Measurements from ENCODE around the gene REC8. TPM values are rescaled to one million over a fixed set of nuclear protein-coding genes. Genes with fewer than 3 reads are reported as not detected.

REC8 gene
- total and polyA plus RNA-seq, 11 donors = 0.32 to 25.3 (median 4.4) TPM

GRCh38 chr14:24206260-24207103 lies 34.6 kb downstream of the REC8 start:
- no peak for ATAC-seq
- Histone ChIP-seq H3K36me3 (peaks cover 0 to 86% (median 62%) of the 10 kb centered on the region in 9 donors), H3K27ac (no peak overlapping the region), H3K9me3 (peaks cover 0 to 2% (median 0%) of the 10 kb centered on the region in 12 donors), H3K4me1 (peaks cover 0 to 4% (median 0%) of the 10 kb centered on the region in 12 donors), H3K27me3 (no peaks in the 10 kb centered on the region), H3K4me3 (no peak overlapping the region)
- intact Hi-C loops (cut with DNase I) = no loop called here
- no peak for DNase-seq
- TF ChIP-seq POLR2A (IDR thresholded peaks at IDR 0.05) = no peak
- TF ChIP-seq CTCF (IDR thresholded peaks at IDR 0.05) = no peak
- 96 to 99% (median 97%) methylated on average over 11 of the region's 11 CpGs for WGBS, 4 donors

GRCh38 chr14:24207104-24207551 lies 35.2 kb downstream of the REC8 start:
- WGBS, 4 donors = 91 to 99% (median 97%) methylated on average over 5 of the region's 5 CpGs
- no peak for ATAC-seq
- Histone ChIP-seq H3K36me3 (peaks cover 0 to 83% (median 62%) of the 10 kb centered on the region in 9 donors), H3K27me3 (no peaks in the 10 kb centered on the region), H3K4me1 (peaks cover 0 to 8% (median 0%) of the 10 kb centered on the region in 12 donors), H3K27ac (no peak overlapping the region), H3K4me3 (no peak overlapping the region), H3K9me3 (no peaks in the 10 kb centered on the region)
- intact Hi-C loops (cut with DNase I) = no loop called here
- no peak for DNase-seq
- no peak for TF ChIP-seq CTCF (IDR thresholded peaks at IDR 0.05)
- no peak for TF ChIP-seq POLR2A (IDR thresholded peaks at IDR 0.05)

- 96 to 100% (median 99%) methylated on average over 2 of the region's 2 CpGs for WGBS, 4 donors
- peaks cover 0 to 13% (median 2%) of the 10 kb centered on the region in 12 donors for H3K4me1 ChIP-seq
- no peak overlapping the region for H3K27ac ChIP-seq
- H3K36me3 ChIP-seq = peaks cover 0 to 80% (median 62%) of the 10 kb centered on the region in 9 donors
- ATAC-seq (no peak), DNase-seq (no peak)
- H3K4me3 ChIP-seq = no peak overlapping the region
- no peaks in the 10 kb centered on the region for H3K9me3 ChIP-seq
- no peaks in the 10 kb centered on the region for H3K27me3 ChIP-seq
- TF ChIP-seq POLR2A (IDR thresholded peaks at IDR 0.05) (no peak), CTCF (IDR thresholded peaks at IDR 0.05) (no peak)
- intact Hi-C loops (cut with DNase I) = no loop called here
Observed at GRCh38 chr14:24207625-24208024, 35.7 kb downstream of the REC8 start.

GRCh38 chr14:24211311-24211710 lies 39.4 kb downstream of the REC8 start:
- H3K27ac ChIP-seq = no peak overlapping the region
- TF ChIP-seq POLR2A (IDR thresholded peaks at IDR 0.05) = no peak
- TF ChIP-seq CTCF (IDR thresholded peaks at IDR 0.05) = no peak
- intact Hi-C loops (cut with DNase I) = no loop called here
- peaks cover 3 to 38% (median 20%) of the 10 kb centered on the region in 12 donors for H3K4me1 ChIP-seq
- H3K27me3 ChIP-seq = no peaks in the 10 kb centered on the region
- ATAC-seq = no peak
- H3K4me3 ChIP-seq = no peak overlapping the region
- no peaks in the 10 kb centered on the region for H3K9me3 ChIP-seq
- H3K36me3 ChIP-seq = peaks cover 0 to 59% (median 48%) of the 10 kb centered on the region in 9 donors
- WGBS, 4 donors = 91 to 97% (median 92%) methylated on average over 6 of the region's 6 CpGs
- no peak for DNase-seq

Data from heart left ventricle (tissue), 16 donors.